ENCODE results near the gene IFNL1. TPM values are rescaled to one million over a fixed set of nuclear protein-coding genes. Genes with fewer than 3 reads are reported as not detected.
A peak's percentile ranks its signal among the peaks of the same experiment; 100 is the strongest.
"Not testable (repeated sequence)": the region's sequence is repeated elsewhere in the genome, so short reads cannot be mapped to it uniquely, and the experiment has no call there.

Gene IFNL1
- total RNA-seq, 6 donors from 2014 or later = not detected

DNA sequence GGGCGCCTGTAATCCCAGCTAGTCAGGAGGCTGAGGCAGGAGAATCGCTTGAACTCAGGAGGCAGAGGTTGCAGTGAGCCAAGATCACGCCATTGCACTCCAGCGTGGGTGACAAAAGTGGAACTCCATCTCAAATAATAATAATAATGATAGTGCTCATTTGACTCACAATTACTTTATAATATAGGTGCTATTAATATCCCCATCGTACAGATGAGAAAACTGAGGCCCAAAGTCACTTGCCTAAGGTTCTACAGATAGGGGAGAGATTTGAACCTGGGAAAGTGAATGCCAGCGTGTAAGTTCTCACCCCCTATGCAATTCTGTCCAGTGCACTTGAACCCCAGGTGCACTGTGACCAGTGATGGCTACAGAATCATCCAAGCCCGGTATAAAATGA, 33.7 kb downstream of the IFNL1 start:
- H3K4me1 ChIP-seq = peaks cover 0 to 32% (median 20%) of the 10 kb centered on the region in 4 donors
- H3K27ac ChIP-seq = no peak overlapping the region
- no peaks in the 10 kb centered on the region for H3K9me3 ChIP-seq
- no peaks in the 10 kb centered on the region for H3K27me3 ChIP-seq
- ATAC-seq (ENCODE audit: low FRiP score in 2 of 2) (no peak), DNase-seq (no peak)
- H3K4me3 ChIP-seq = no peak overlapping the region
- H3K36me3 ChIP-seq = peaks cover 0 to 38% (median 7%) of the 10 kb centered on the region in 4 donors
- TF ChIP-seq POLR2AphosphoS5 (IDR thresholded peaks at IDR 0.05) = no peak
- TF ChIP-seq POLR2A (IDR thresholded peaks at IDR 0.05) = no peak
- no peak for TF ChIP-seq EP300 (IDR thresholded peaks at IDR 0.05)
- TF ChIP-seq, protein P1, sequence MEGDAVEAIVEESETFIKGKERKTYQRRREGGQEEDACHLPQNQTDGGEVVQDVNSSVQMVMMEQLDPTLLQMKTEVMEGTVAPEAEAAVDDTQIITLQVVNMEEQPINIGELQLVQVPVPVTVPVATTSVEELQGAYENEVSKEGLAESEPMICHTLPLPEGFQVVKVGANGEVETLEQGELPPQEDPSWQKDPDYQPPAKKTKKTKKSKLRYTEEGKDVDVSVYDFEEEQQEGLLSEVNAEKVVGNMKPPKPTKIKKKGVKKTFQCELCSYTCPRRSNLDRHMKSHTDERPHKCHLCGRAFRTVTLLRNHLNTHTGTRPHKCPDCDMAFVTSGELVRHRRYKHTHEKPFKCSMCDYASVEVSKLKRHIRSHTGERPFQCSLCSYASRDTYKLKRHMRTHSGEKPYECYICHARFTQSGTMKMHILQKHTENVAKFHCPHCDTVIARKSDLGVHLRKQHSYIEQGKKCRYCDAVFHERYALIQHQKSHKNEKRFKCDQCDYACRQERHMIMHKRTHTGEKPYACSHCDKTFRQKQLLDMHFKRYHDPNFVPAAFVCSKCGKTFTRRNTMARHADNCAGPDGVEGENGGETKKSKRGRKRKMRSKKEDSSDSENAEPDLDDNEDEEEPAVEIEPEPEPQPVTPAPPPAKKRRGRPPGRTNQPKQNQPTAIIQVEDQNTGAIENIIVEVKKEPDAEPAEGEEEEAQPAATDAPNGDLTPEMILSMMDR (IDR thresholded peaks at IDR 0.05) = no peak
- 89 to 90% methylated on average over 7 of the region's 7 CpGs for WGBS, 2 donors

DNA sequence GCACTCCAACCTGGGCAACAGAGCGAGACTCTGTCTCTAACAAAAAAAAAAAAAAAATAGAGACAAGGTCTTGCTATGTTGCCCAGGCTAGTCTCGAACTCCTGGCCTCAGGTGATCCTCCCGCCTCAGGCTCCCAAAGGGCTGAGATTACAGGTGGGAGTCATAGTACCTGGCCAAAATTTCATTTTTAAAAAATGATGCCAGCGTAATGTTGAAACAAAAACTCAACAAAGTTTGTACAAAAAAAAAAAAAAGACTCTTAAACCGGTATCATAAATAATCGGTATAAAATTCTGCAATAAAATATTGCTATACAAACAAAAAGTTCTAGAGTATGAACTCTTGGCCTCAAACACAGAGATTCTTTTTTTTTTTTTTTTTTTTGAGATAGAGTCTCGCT, 36.1 kb downstream of the IFNL1 start:
- H3K9me3 ChIP-seq = no peaks in the 10 kb centered on the region
- peaks cover 4 to 43% (median 29%) of the 10 kb centered on the region in 4 donors for H3K4me1 ChIP-seq
- peaks cover 0 to 33% (median 7%) of the 10 kb centered on the region in 4 donors for H3K36me3 ChIP-seq
- 87% methylated on average over 7 of the region's 7 CpGs for WGBS, 2 donors
- H3K27ac ChIP-seq = no peak overlapping the region
- H3K4me3 ChIP-seq = no peak overlapping the region
- H3K27me3 ChIP-seq = no peaks in the 10 kb centered on the region
- TF ChIP-seq POLR2A (IDR thresholded peaks at IDR 0.05) (no peak), EP300 (IDR thresholded peaks at IDR 0.05) (no peak), POLR2AphosphoS5 (IDR thresholded peaks at IDR 0.05) (no peak)
- TF ChIP-seq, protein P1 (IDR thresholded peaks at IDR 0.05) = no peak
- DNase-seq (no peak), ATAC-seq (ENCODE audit: low FRiP score in 2 of 2) (no peak)

DNA sequence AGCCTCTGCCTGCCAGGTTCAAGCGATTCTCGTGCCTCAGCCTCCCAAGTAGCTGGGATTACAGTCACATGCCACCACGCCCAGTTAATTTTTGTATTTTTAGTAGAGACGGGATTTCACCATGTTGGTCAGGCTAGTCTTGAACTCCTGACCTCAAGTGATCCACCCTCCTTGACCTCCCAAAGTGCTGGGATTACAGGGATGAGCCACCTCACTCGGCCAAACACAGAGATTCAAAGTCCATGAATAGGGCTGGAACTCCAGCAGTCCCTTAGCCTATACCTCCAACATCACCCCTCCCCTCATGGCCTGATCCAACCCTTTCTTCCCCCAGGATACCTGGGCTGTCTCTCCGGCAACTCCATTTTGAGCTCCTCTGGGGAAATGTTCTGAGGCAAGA, 36.5 kb downstream of the IFNL1 start:
- not testable (repeated sequence) for DNase-seq; H3K27me3 ChIP-seq; ATAC-seq (ENCODE audit: low FRiP score in 2 of 2); H3K9me3 ChIP-seq; H3K4me3 ChIP-seq; H3K27ac ChIP-seq
- peaks cover 4 to 43% (median 27%) of the 10 kb centered on the region in 4 donors for H3K4me1 ChIP-seq
- 72 to 81% methylated on average over 6 of the region's 6 CpGs for WGBS, 2 donors
- peaks cover 0 to 29% (median 7%) of the 10 kb centered on the region in 4 donors for H3K36me3 ChIP-seq

GRCh38 chr19:39333507-39333906, 37.3 kb downstream of the IFNL1 start:
- no peak overlapping the region for H3K4me3 ChIP-seq

GRCh38 chr19:39334444-39334976, 38.3 kb downstream of the IFNL1 start:
- DNase-seq (no peak), ATAC-seq (ENCODE audit: low FRiP score in 2 of 2) (no peak)
- WGBS, 2 donors = 87 to 89% methylated on average over 5 of the region's 5 CpGs
- TF ChIP-seq, protein P1 (IDR thresholded peaks at IDR 0.05) = no peak
- TF ChIP-seq EP300 (IDR thresholded peaks at IDR 0.05) (no peak), POLR2A (IDR thresholded peaks at IDR 0.05) (no peak), POLR2AphosphoS5 (IDR thresholded peaks at IDR 0.05) (no peak)
- H3K4me1 ChIP-seq = peaks cover 4 to 35% (median 21%) of the 10 kb centered on the region in 4 donors
- peak overlapping the region in 3 of 4 donors; percentile 46 to 66 (median 56) for H3K4me3 ChIP-seq
- no peaks in the 10 kb centered on the region for H3K27me3 ChIP-seq
- H3K36me3 ChIP-seq = peaks cover 0 to 16% (median 7%) of the 10 kb centered on the region in 4 donors
- H3K9me3 ChIP-seq = no peaks in the 10 kb centered on the region
- peak overlapping the region; percentile 93 to 96 (median 95) for H3K27ac ChIP-seq

More at GRCh38 chr19:39333507-39333906, 37.3 kb downstream of the IFNL1 start:
- H3K9me3 ChIP-seq = no peaks in the 10 kb centered on the region
- peaks cover 4 to 36% (median 22%) of the 10 kb centered on the region in 4 donors for H3K4me1 ChIP-seq
- no peaks in the 10 kb centered on the region for H3K27me3 ChIP-seq
- no peak for DNase-seq
- no peak overlapping the region for H3K27ac ChIP-seq
- TF ChIP-seq EP300 (IDR thresholded peaks at IDR 0.05) (no peak), POLR2AphosphoS5 (IDR thresholded peaks at IDR 0.05) (no peak), POLR2A (IDR thresholded peaks at IDR 0.05) (no peak)
- TF ChIP-seq, protein P1 (IDR thresholded peaks at IDR 0.05) = no peak
- 94% methylated on average over 6 of the region's 6 CpGs for WGBS, 2 donors
- no peak for ATAC-seq (ENCODE audit: low FRiP score in 2 of 2)
- H3K36me3 ChIP-seq = peaks cover 0 to 24% (median 7%) of the 10 kb centered on the region in 4 donors
